WTC11 (cell line): ENCODE results near the gene ANKZF1.

Experiments used
- CREB1 ChIP-seq: sonication (generic); formaldehyde crosslinking; IDR thresholded peaks from 2 replicates; pipeline ENCODE4 v1.8.0; 2023; ENCODE audit warnings: mild to moderate bottlenecking, missing genetic modification reagents
- CREM ChIP-seq: sonication (generic); formaldehyde crosslinking; IDR thresholded peaks from 2 replicates; pipeline ENCODE4 v1.8.1; 2022; ENCODE audit warnings: mild to moderate bottlenecking, missing genetic modification reagents, moderate library complexity
- MLX ChIP-seq: sonication (generic); formaldehyde crosslinking; IDR thresholded peaks from 2 replicates; pipeline ENCODE4 v1.8.1; 2023; ENCODE audit warnings: mild to moderate bottlenecking, missing genetic modification reagents, moderate library complexity
- NFE2L1 ChIP-seq: sonication (generic); formaldehyde crosslinking; IDR thresholded peaks from 2 replicates; pipeline ENCODE4 v1.8.1; 2023; ENCODE audit warnings: missing genetic modification reagents
- NR1H2 ChIP-seq: sonication (generic); formaldehyde crosslinking; IDR thresholded peaks from 2 replicates; pipeline ENCODE4 v1.9.0; 2021; ENCODE audit warnings: mild to moderate bottlenecking, moderate library complexity, missing genetic modification reagents
- NR3C1 ChIP-seq: sonication (generic); formaldehyde crosslinking; conservative IDR thresholded peaks from 2 replicates; pipeline ENCODE4 v1.8.1; 2023; ENCODE audit warnings: low read depth, mild to moderate bottlenecking, missing genetic modification reagents
- SMAD4 ChIP-seq: sonication (generic); formaldehyde crosslinking; IDR thresholded peaks from 2 replicates; pipeline ENCODE4 v1.8.0; 2022; ENCODE audit warnings: mild to moderate bottlenecking, missing genetic modification reagents
- TEAD4 ChIP-seq: sonication (generic); formaldehyde crosslinking; IDR thresholded peaks from 2 replicates; pipeline ENCODE4 v1.8.0; 2022; ENCODE audit warnings: mild to moderate bottlenecking, missing genetic modification reagents
- ZNF423 ChIP-seq: fragments of 250-450 bp; sonication (Bioruptor Pico); IDR thresholded peaks from 2 replicates; pipeline ENCODE4 v2.1.2; 2022; ENCODE audit warnings: mild to moderate bottlenecking, moderate library complexity
- TF ChIP-seq, protein P1 (sequence below): fragments of 200-600 bp; IDR thresholded peaks from 2 replicates; pipeline ENCODE4 v1.8.0; 2022; ENCODE audit warnings: antibody characterized with exemption
- TF ChIP-seq, protein P2 (sequence below): sonication (generic); formaldehyde crosslinking; conservative IDR thresholded peaks from 2 replicates; pipeline ENCODE4 v1.8.1; 2023; ENCODE audit warnings: mild to moderate bottlenecking, low read depth, missing genetic modification reagents, moderate library complexity
- TF ChIP-seq, protein P3 (sequence below): sonication (generic); formaldehyde crosslinking; IDR thresholded peaks from 2 replicates; pipeline ENCODE4 v1.8.1; 2023; ENCODE audit warnings: mild to moderate bottlenecking, moderate library complexity, missing genetic modification reagents

DNA sequence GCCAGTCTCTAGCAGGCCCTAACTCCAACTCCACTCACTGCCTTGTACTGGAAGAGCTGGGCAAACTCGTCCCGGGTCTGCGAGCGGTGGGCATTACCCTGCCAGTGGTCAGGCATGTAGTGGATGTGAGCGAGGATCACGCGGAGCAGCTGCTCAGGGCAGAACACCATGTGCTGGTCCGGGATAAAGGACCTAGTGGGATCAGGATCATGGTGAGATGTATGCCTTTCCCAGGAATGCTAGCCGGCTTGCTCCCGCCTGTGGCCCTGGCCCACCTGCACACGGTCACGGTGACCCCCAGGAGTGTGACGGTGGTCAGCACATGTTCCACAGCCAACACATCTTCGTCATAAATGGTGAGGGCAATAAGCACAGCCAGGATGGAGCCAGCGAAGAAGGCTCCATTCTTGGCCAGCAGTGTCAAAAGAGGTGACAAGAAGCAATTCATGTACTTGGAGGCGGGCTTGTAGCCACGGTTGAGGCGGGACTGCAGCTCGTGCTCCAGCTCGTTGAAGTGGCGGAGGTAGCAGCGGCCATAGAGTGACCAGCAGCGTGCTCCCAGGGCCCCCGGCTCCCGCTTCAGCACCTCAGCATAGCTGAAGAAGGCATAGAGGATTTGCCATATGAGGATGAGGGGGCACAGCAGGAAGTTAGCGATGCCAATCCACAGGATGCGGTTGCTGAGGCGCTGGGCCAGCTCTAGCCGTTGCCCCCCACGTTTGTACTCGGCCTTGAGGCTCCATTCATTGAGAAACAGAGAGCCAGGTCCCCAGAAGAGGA is 5.6 kb upstream of the ANKZF1 start:
- TF ChIP-seq, protein P1, sequence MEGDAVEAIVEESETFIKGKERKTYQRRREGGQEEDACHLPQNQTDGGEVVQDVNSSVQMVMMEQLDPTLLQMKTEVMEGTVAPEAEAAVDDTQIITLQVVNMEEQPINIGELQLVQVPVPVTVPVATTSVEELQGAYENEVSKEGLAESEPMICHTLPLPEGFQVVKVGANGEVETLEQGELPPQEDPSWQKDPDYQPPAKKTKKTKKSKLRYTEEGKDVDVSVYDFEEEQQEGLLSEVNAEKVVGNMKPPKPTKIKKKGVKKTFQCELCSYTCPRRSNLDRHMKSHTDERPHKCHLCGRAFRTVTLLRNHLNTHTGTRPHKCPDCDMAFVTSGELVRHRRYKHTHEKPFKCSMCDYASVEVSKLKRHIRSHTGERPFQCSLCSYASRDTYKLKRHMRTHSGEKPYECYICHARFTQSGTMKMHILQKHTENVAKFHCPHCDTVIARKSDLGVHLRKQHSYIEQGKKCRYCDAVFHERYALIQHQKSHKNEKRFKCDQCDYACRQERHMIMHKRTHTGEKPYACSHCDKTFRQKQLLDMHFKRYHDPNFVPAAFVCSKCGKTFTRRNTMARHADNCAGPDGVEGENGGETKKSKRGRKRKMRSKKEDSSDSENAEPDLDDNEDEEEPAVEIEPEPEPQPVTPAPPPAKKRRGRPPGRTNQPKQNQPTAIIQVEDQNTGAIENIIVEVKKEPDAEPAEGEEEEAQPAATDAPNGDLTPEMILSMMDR, result no peak
- TF ChIP-seq, protein P2, sequence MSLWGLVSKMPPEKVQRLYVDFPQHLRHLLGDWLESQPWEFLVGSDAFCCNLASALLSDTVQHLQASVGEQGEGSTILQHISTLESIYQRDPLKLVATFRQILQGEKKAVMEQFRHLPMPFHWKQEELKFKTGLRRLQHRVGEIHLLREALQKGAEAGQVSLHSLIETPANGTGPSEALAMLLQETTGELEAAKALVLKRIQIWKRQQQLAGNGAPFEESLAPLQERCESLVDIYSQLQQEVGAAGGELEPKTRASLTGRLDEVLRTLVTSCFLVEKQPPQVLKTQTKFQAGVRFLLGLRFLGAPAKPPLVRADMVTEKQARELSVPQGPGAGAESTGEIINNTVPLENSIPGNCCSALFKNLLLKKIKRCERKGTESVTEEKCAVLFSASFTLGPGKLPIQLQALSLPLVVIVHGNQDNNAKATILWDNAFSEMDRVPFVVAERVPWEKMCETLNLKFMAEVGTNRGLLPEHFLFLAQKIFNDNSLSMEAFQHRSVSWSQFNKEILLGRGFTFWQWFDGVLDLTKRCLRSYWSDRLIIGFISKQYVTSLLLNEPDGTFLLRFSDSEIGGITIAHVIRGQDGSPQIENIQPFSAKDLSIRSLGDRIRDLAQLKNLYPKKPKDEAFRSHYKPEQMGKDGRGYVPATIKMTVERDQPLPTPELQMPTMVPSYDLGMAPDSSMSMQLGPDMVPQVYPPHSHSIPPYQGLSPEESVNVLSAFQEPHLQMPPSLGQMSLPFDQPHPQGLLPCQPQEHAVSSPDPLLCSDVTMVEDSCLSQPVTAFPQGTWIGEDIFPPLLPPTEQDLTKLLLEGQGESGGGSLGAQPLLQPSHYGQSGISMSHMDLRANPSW (CRISPR knock-in tag), result no peak
- TF ChIP-seq, protein P3, sequence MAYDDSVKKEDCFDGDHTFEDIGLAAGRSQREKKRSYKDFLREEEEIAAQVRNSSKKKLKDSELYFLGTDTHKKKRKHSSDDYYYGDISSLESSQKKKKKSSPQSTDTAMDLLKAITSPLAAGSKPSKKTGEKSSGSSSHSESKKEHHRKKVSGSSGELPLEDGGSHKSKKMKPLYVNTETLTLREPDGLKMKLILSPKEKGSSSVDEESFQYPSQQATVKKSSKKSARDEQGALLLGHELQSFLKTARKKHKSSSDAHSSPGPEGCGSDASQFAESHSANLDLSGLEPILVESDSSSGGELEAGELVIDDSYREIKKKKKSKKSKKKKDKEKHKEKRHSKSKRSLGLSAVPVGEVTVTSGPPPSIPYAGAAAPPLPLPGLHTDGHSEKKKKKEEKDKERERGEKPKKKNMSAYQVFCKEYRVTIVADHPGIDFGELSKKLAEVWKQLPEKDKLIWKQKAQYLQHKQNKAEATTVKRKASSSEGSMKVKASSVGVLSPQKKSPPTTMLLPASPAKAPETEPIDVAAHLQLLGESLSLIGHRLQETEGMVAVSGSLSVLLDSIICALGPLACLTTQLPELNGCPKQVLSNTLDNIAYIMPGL (CRISPR knock-in tag), result no peak
- no peak for TF ChIP-seq SMAD4
- no peak for TF ChIP-seq NR3C1
- TF ChIP-seq ZNF423, result no peak
- TF ChIP-seq NR1H2, result no peak
- no peak for TF ChIP-seq CREM (CRISPR knock-in tag)
- no peak for TF ChIP-seq MLX
- TF ChIP-seq CREB1, result no peak
- no peak for TF ChIP-seq NFE2L1
- TF ChIP-seq TEAD4 (CRISPR knock-in tag), result no peak
